Progenitor cell of endocrine pancreas (in vitro differentiated cells): ENCODE data around the gene SUCLG1. TPM values are rescaled to one million over a fixed set of nuclear protein-coding genes. Genes with fewer than 3 reads are reported as not detected.

Source experiments
- DNase-seq: peaks from one replicate; pipeline ENCODE4 v3.0.0; 2021; ENCODE audit warnings: low spot score; ENCODE audit not compliant: unreplicated experiment
- H3K27ac Mint-ChIP-seq: 2 replicates; pipeline ENCODE4 v1.8.0; 2021; ENCODE audit warnings: mild to moderate bottlenecking, moderate library complexity, mixed read lengths
- H3K27me3 Mint-ChIP-seq: 2 replicates; pipeline ENCODE4 v1.8.0; 2021; ENCODE audit warnings: mixed read lengths
- H3K36me3 Mint-ChIP-seq: 2 replicates; pipeline ENCODE4 v1.8.0; 2022; ENCODE audit warnings: mixed read lengths; ENCODE audit not compliant: insufficient read depth
- H3K4me1 Mint-ChIP-seq: 2 replicates; pipeline ENCODE4 v1.8.0; 2021; ENCODE audit warnings: low read depth, mixed read lengths
- H3K4me3 Mint-ChIP-seq: 2 replicates; pipeline ENCODE4 v1.8.0; 2021; ENCODE audit warnings: low read depth, mild to moderate bottlenecking, moderate library complexity, mixed read lengths
- H3K9me3 Mint-ChIP-seq: 2 replicates; pipeline ENCODE4 v1.8.0; 2021; ENCODE audit warnings: low read depth, mixed read lengths
- total RNA-seq: library from RNA; stranded (reverse); gene quantifications from 2 replicates; pipeline ENCODE4 v1.2.1, GENCODE V29; 2021
- TF ChIP-seq, protein P1 (sequence below): fragments of 200-600 bp; sonication (generic); IDR thresholded peaks from one replicate; pipeline ENCODE4 v1.5.0; 2021; ENCODE audit warnings: antibody characterized with exemption, mild to moderate bottlenecking; ENCODE audit not compliant: unreplicated experiment

SUCLG1 gene
- total RNA-seq, 1 donor from 2014 or later, result 85.0 TPM

DNA sequence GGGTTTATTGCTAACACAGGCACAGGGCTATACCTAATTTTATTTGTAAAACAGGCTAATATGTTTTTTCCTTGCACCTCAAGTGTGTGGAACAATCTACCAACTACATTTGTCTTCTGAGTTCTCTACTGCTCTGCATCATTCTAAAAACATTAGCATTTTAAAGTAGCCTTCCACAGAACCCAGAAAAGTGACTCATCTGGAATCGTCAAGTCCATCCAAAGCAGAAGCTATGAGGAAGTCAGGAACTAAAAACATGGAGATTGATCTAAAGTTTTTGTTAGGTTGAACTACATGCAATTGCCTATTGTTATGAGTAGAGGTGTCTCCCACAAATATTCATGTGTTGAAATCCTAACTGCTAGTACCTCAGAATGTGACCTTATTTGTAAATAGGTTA, 70.9 kb downstream of the SUCLG1 start:
- Mint-ChIP-seq H3K4me3 (no peak overlapping the region), H3K27ac (no peak overlapping the region), H3K27me3 (no peaks in the 10 kb centered on the region), H3K36me3 (no peaks in the 10 kb centered on the region), H3K4me1 (peaks cover 8% of the 10 kb centered on the region), H3K9me3 (peaks cover 19% of the 10 kb centered on the region)
- DNase-seq, result no peak
- TF ChIP-seq, protein P1, sequence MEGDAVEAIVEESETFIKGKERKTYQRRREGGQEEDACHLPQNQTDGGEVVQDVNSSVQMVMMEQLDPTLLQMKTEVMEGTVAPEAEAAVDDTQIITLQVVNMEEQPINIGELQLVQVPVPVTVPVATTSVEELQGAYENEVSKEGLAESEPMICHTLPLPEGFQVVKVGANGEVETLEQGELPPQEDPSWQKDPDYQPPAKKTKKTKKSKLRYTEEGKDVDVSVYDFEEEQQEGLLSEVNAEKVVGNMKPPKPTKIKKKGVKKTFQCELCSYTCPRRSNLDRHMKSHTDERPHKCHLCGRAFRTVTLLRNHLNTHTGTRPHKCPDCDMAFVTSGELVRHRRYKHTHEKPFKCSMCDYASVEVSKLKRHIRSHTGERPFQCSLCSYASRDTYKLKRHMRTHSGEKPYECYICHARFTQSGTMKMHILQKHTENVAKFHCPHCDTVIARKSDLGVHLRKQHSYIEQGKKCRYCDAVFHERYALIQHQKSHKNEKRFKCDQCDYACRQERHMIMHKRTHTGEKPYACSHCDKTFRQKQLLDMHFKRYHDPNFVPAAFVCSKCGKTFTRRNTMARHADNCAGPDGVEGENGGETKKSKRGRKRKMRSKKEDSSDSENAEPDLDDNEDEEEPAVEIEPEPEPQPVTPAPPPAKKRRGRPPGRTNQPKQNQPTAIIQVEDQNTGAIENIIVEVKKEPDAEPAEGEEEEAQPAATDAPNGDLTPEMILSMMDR, result no peak

DNA sequence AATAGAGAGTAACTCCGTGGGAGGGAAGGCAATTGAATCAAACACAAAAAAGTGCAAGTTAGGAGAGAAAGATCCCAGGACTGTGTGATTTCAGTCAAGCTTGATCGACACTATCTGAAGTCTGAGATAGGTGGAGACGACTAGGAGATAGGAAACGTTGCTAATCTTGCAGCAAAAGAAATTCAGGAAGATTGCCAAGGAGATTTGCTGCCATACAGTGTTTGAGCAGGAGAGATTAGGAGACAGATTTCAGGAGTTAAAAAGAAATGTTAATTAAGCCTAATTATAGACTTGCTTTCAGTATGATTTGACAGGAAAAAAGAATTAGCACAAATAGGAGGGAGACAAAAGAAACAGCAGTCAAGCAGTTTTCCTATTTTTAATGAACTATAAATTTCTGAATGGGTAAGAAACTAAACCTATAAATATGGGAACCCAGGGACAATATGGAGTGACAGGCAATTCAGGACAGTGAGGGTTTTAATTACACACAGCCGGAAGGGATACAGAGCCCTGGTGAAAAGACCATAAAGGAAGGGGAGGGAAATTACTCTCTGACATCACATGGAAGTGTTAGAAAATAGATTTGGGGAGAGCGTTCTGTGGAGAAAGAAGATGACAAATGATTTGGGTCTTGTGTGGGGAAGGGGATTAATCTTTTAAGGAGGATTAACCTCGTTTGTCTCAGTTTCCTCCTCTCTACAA, 72.6 kb downstream of the SUCLG1 start:
- Mint-ChIP-seq H3K27ac (no peak overlapping the region), H3K4me3 (no peak overlapping the region), H3K27me3 (no peaks in the 10 kb centered on the region), H3K36me3 (no peaks in the 10 kb centered on the region), H3K4me1 (peaks cover 8% of the 10 kb centered on the region), H3K9me3 (peaks cover 14% of the 10 kb centered on the region)
- TF ChIP-seq, protein P1, result no peak
- DNase-seq, result no peak

DNA sequence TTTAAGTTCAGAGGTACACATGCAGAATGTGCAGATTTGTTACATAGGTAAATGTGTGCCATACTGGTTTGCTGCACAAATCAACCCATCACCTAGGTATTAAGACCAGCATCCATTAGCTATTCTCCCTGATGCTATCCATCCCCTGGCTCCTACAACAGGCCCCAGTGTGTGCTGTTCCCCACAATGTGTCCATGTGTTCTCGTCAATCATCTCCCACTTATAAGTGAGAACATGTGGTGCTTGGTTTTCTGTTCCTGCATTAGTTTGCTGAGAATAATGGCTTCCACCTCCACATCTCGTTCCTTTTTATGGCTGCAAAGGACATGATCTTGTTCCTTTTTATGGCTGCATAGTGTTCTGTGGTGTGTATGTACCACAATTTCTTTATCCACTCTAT, 75.8 kb downstream of the SUCLG1 start:
- no peaks in the 10 kb centered on the region for H3K36me3 Mint-ChIP-seq
- H3K4me1 Mint-ChIP-seq, result peaks cover 8% of the 10 kb centered on the region
- H3K4me3 Mint-ChIP-seq, result no peak overlapping the region
- peaks cover 14% of the 10 kb centered on the region for H3K9me3 Mint-ChIP-seq
- DNase-seq, result no peak
- H3K27me3 Mint-ChIP-seq, result no peaks in the 10 kb centered on the region
- TF ChIP-seq, protein P1, result no peak
- H3K27ac Mint-ChIP-seq, result no peak overlapping the region

- TF ChIP-seq, protein P1, result no peak
- no peak overlapping the region for H3K27ac Mint-ChIP-seq
These were observed 78.2 kb downstream of the SUCLG1 start for GRCh38 chr2:84380875-84381274.

GRCh38 chr2:84378960-84379359, 80.1 kb downstream of the SUCLG1 start:
- Mint-ChIP-seq H3K9me3 (peaks cover 4% of the 10 kb centered on the region), H3K36me3 (no peaks in the 10 kb centered on the region), H3K27me3 (no peaks in the 10 kb centered on the region), H3K27ac (no peak overlapping the region), H3K4me1 (no peaks in the 10 kb centered on the region), H3K4me3 (no peak overlapping the region)
- TF ChIP-seq, protein P1, result no peak
- no peak for DNase-seq

More at GRCh38 chr2:84380875-84381274, 78.2 kb downstream of the SUCLG1 start:
- no peak overlapping the region for H3K4me3 Mint-ChIP-seq
- no peaks in the 10 kb centered on the region for H3K4me1 Mint-ChIP-seq
- no peaks in the 10 kb centered on the region for H3K27me3 Mint-ChIP-seq
- peaks cover 14% of the 10 kb centered on the region for H3K9me3 Mint-ChIP-seq
- no peaks in the 10 kb centered on the region for H3K36me3 Mint-ChIP-seq
- no peak for DNase-seq
